Stromal cell of bone marrow (primary cell): ENCODE measurements around the gene DNAJB9.

Experiments used
- DNase-seq: peaks from one replicate; pipeline ENCODE4 v3.0.0-alpha.2; 2012; ENCODE audit warnings: low read depth

Gene DNAJB9

GRCh38 chr7:108568801-108569380 is 783 bp upstream of the DNAJB9 start:
- DNase-seq: no peak

GRCh38 chr7:108570146-108570755 is 577 bp downstream of the DNAJB9 start:
- no peak for DNase-seq

GRCh38 chr7:108572480-108572879 is 2.8 kb downstream of the DNAJB9 start:
- no peak for DNase-seq

- DNase-seq: no peak
These were observed 5.5 kb downstream of the DNAJB9 start for GRCh38 chr7:108575156-108575555.

- DNase-seq: no peak
These were observed 6.4 kb downstream of the DNAJB9 start for GRCh38 chr7:108576116-108576515.

GRCh38 chr7:108578937-108579336 is 9.3 kb downstream of the DNAJB9 start:
- no peak for DNase-seq

- no peak for DNase-seq
These were observed 10.6 kb downstream of the DNAJB9 start for GRCh38 chr7:108580298-108580697.

GRCh38 chr7:108581655-108582491 is 12.2 kb downstream of the DNAJB9 start:
- no peak for DNase-seq

- no peak for DNase-seq
These were observed 14.5 kb downstream of the DNAJB9 start for GRCh38 chr7:108584211-108584610.

GRCh38 chr7:108585843-108586242 is 16.2 kb downstream of the DNAJB9 start:
- no peak for DNase-seq

GRCh38 chr7:108586274-108586710 is 16.6 kb downstream of the DNAJB9 start:
- DNase-seq: no peak

GRCh38 chr7:108589199-108589598 is 19.5 kb downstream of the DNAJB9 start:
- no peak for DNase-seq

- DNase-seq: no peak
These were observed 20.2 kb downstream of the DNAJB9 start for GRCh38 chr7:108589874-108590273.

GRCh38 chr7:108590606-108591005 is 20.9 kb downstream of the DNAJB9 start:
- no peak for DNase-seq

GRCh38 chr7:108592646-108593201 is 23.1 kb downstream of the DNAJB9 start:
- DNase-seq: no peak

GRCh38 chr7:108596560-108596959 is 26.9 kb downstream of the DNAJB9 start:
- DNase-seq: no peak

GRCh38 chr7:108598153-108598552 is 28.5 kb downstream of the DNAJB9 start:
- no peak for DNase-seq

- DNase-seq: no peak
These were observed 29.4 kb downstream of the DNAJB9 start for GRCh38 chr7:108598914-108599580.

GRCh38 chr7:108600399-108600798 is 30.7 kb downstream of the DNAJB9 start:
- no peak for DNase-seq

GRCh38 chr7:108603656-108604306 is 34.1 kb downstream of the DNAJB9 start:
- DNase-seq: no peak

GRCh38 chr7:108604307-108605077 is 34.8 kb downstream of the DNAJB9 start:
- DNase-seq: no peak
